Liver (tissue), 9 donors: ENCODE measurements around the gene TMPRSS6. TPM values are rescaled to one million over a fixed set of nuclear protein-coding genes. Genes with fewer than 3 reads are reported as not detected.

Source experiments
- DNase-seq: peaks from one replicate; pipeline ENCODE4 v3.0.0-alpha.2; 2017; ENCODE audit warnings: low spot score
- H3K27ac ChIP-seq, 2 donors: one replicate each; pipeline ENCODE4 v1.7.0; 2013; ENCODE audit warnings: inconsistent platforms in 2 of 2, low read length in 2 of 2, control low read depth in 1 of 2, low read depth in 1 of 2, mild to moderate bottlenecking in 1 of 2
- H3K27me3 ChIP-seq, 4 donors: one replicate each; pipeline versions ENCODE4 v1.6.1 to v1.7.0; 2013; ENCODE audit warnings: low read length in 3 of 4, inconsistent platforms in 1 of 4, mild to moderate bottlenecking in 1 of 4, moderate library complexity in 1 of 4; ENCODE audit not compliant: control insufficient read depth in 4 of 4, insufficient read depth in 4 of 4
- H3K36me3 ChIP-seq, 4 donors: one replicate each; pipeline versions ENCODE4 v1.6.1 to v1.7.0; 2013; ENCODE audit warnings: low read length in 3 of 4, mild to moderate bottlenecking in 3 of 4, low read depth in 1 of 4, moderate library complexity in 1 of 4; ENCODE audit not compliant: control insufficient read depth in 4 of 4, insufficient read depth in 3 of 4
- H3K4me1 ChIP-seq, 4 donors: one replicate each; pipeline versions ENCODE4 v1.6.1 to v1.7.0; 2013; ENCODE audit warnings: low read length in 3 of 4, mild to moderate bottlenecking in 3 of 4, moderate library complexity in 1 of 4; ENCODE audit not compliant: control insufficient read depth in 4 of 4, insufficient read depth in 4 of 4
- H3K4me3 ChIP-seq, 3 donors: one replicate each; pipeline versions ENCODE4 v1.6.1 to v1.7.0; 2013; ENCODE audit warnings: low read length in 3 of 3, control low read depth in 1 of 3, low read depth in 1 of 3, mild to moderate bottlenecking in 1 of 3
- H3K9ac ChIP-seq, 2 donors: one replicate each; pipeline ENCODE4 v1.7.0; 2013; ENCODE audit warnings: low read length in 2 of 2, mild to moderate bottlenecking in 2 of 2, moderate library complexity in 2 of 2, control low read depth in 1 of 2, low read depth in 1 of 2
- H3K9me3 ChIP-seq, 4 donors: one replicate each; pipeline versions ENCODE4 v1.6.1 to v1.7.0; 2013; ENCODE audit warnings: low read length in 3 of 4; ENCODE audit not compliant: control insufficient read depth in 4 of 4
- GABPA ChIP-seq, 2 donors: IDR thresholded peaks in 1 of 2; conservative IDR thresholded peaks in 1 of 2; 2 replicates each; pipeline ENCODE4 v1.6.1; 2016; ENCODE audit warnings: antibody characterized with exemption in 2 of 2, mild to moderate bottlenecking in 1 of 2, moderate library complexity in 1 of 2
- HNF4A ChIP-seq, 2 donors: conservative IDR thresholded peaks; 2 replicates each; pipeline ENCODE4 v1.6.1; 2016; ENCODE audit warnings: antibody characterized with exemption in 2 of 2, mild to moderate bottlenecking in 2 of 2
- HNF4G ChIP-seq: IDR thresholded peaks from 2 replicates; pipeline ENCODE4 v1.6.1; 2016; ENCODE audit warnings: antibody characterized with exemption
- RAD21 ChIP-seq, 2 donors: IDR thresholded peaks; 2 replicates each; pipeline ENCODE4 v1.6.1; 2016; ENCODE audit warnings: antibody characterized with exemption in 2 of 2, mild to moderate bottlenecking in 2 of 2
- RXRA ChIP-seq, 2 donors: IDR thresholded peaks; 2 replicates each; pipeline ENCODE4 v1.6.1; 2017 to 2018; ENCODE audit warnings: antibody characterized with exemption in 2 of 2, mild to moderate bottlenecking in 1 of 2
- SP1 ChIP-seq: IDR thresholded peaks from 2 replicates; pipeline ENCODE4 v1.6.1; 2018; ENCODE audit warnings: antibody characterized with exemption, mild to moderate bottlenecking
- TAF1 ChIP-seq: conservative IDR thresholded peaks from 2 replicates; pipeline ENCODE4 v1.6.1; 2016; ENCODE audit warnings: antibody characterized with exemption, mild to moderate bottlenecking
- YY1 ChIP-seq: IDR thresholded peaks from 2 replicates; pipeline ENCODE4 v1.6.1; 2016; ENCODE audit warnings: antibody characterized with exemption, mild to moderate bottlenecking
- WGBS: extraction: QIAGEN DNeasy Blood & Tissue Kit; methylation state at CpG from one replicate; pipeline ENCODE4 v1.1.7; 2013; 5-methylcytosine and 5-hydroxymethylcytosine counted together
- polyA plus RNA-seq, 2 donors: library from polyadenylated mRNA; stranded (reverse) in 1 of 2; unstranded in 1 of 2; fragments of 200-250 nt in 1 of 2; fragments of >200 nt in 1 of 2; fragmentation: Nextera tagmentation in 1 of 2; extraction: Ambion mirVana in 1 of 2; gene quantifications; one replicate each; pipeline versions ENCODE4 v1.2.1 to v1.2.3, GENCODE V29; 2013 to 2015
- total RNA-seq, 2 donors: library from RNA; depleted of rRNA; stranded (reverse); fragments of >200 nt; gene quantifications; one replicate each; pipeline ENCODE4 v1.2.3, GENCODE V29; 2014
- TF ChIP-seq, protein P1 (sequence below): fragments of 150-350 bp; IDR thresholded peaks from 2 replicates; pipeline ENCODE4 v1.5.1; 2017; ENCODE audit warnings: improper control_type of control experiment, low read depth, low read length; ENCODE audit not compliant: missing input control
- TF ChIP-seq, protein P2 (sequence below): IDR thresholded peaks from 2 replicates; pipeline ENCODE4 v1.6.1; 2016; ENCODE audit warnings: antibody characterized with exemption, mild to moderate bottlenecking
- TF ChIP-seq, protein P3 (sequence below): IDR thresholded peaks from 2 replicates; pipeline ENCODE4 v1.6.1; 2016; ENCODE audit warnings: antibody characterized with exemption
- TF ChIP-seq, protein P4 (sequence below): IDR thresholded peaks from 2 replicates; pipeline ENCODE4 v1.6.1; 2016; ENCODE audit warnings: antibody characterized with exemption
- donor health status: healthy.
- donor health status: healthy.
- donor health status: healthy.
- donor health status: healthy.
- donor health status: healthy.

TMPRSS6 gene
- total and polyA plus RNA-seq, 4 donors = 12.6 to 47.1 (median 39.9) TPM

DNA sequence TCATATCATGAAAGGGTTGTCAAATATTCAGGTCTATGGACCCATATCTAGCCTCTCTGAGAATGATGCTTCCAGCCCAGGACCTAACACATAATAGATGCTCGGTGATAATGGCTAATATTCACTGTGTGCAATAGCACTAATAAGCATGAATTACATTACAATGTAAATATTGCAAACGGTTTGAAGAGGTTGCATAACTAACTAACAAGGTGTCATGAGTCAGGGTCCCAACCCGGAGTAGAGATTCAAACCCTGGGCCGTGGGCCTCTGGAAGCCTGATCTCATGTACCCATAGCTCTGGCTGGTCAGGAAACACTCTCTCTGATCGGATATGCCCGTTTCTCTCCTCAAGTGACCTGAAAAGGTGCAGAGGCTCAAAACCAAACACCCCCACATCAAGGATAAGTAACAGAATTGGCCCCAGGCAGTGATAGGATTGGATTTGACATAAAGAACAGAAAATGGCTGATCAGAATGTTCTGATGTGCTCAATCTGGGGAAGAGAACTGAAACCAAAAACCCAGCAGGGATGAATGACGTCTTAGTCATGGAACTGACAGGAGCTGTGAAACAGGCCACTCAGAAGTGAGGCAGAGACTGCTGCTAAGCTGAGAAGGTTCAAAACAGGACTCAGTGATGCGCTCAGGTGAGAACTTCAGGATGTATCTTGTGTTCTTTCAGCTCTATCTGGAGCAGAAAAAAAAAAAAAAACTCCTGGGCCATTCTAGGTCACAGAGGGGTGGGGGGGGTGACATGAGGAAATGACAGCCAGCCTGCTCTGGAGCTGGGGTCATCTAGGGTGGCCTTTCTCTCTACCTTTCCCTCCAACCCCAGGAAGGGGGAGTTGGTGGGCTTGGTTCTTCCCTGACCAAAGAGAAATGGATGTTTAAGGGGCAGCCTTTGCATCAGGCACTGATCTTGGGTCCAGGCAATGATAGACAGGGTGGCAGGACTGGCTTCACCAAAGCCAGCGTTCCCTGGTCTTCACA is 64.6 kb downstream of the TMPRSS6 start:
- Histone ChIP-seq H3K36me3 (no peaks in the 10 kb centered on the region), H3K27me3 (no peaks in the 10 kb centered on the region), H3K4me1 (peaks cover 8 to 30% (median 26%) of the 10 kb centered on the region in 4 donors), H3K9me3 (no peaks in the 10 kb centered on the region), H3K9ac (no peak overlapping the region), H3K27ac (no peak overlapping the region), H3K4me3 (no peak overlapping the region)
- TF ChIP-seq, protein P1, sequence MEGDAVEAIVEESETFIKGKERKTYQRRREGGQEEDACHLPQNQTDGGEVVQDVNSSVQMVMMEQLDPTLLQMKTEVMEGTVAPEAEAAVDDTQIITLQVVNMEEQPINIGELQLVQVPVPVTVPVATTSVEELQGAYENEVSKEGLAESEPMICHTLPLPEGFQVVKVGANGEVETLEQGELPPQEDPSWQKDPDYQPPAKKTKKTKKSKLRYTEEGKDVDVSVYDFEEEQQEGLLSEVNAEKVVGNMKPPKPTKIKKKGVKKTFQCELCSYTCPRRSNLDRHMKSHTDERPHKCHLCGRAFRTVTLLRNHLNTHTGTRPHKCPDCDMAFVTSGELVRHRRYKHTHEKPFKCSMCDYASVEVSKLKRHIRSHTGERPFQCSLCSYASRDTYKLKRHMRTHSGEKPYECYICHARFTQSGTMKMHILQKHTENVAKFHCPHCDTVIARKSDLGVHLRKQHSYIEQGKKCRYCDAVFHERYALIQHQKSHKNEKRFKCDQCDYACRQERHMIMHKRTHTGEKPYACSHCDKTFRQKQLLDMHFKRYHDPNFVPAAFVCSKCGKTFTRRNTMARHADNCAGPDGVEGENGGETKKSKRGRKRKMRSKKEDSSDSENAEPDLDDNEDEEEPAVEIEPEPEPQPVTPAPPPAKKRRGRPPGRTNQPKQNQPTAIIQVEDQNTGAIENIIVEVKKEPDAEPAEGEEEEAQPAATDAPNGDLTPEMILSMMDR = no peak
- TF ChIP-seq RAD21 (IDR thresholded peaks at IDR 0.05) = no peak
- TF ChIP-seq, protein P2, sequence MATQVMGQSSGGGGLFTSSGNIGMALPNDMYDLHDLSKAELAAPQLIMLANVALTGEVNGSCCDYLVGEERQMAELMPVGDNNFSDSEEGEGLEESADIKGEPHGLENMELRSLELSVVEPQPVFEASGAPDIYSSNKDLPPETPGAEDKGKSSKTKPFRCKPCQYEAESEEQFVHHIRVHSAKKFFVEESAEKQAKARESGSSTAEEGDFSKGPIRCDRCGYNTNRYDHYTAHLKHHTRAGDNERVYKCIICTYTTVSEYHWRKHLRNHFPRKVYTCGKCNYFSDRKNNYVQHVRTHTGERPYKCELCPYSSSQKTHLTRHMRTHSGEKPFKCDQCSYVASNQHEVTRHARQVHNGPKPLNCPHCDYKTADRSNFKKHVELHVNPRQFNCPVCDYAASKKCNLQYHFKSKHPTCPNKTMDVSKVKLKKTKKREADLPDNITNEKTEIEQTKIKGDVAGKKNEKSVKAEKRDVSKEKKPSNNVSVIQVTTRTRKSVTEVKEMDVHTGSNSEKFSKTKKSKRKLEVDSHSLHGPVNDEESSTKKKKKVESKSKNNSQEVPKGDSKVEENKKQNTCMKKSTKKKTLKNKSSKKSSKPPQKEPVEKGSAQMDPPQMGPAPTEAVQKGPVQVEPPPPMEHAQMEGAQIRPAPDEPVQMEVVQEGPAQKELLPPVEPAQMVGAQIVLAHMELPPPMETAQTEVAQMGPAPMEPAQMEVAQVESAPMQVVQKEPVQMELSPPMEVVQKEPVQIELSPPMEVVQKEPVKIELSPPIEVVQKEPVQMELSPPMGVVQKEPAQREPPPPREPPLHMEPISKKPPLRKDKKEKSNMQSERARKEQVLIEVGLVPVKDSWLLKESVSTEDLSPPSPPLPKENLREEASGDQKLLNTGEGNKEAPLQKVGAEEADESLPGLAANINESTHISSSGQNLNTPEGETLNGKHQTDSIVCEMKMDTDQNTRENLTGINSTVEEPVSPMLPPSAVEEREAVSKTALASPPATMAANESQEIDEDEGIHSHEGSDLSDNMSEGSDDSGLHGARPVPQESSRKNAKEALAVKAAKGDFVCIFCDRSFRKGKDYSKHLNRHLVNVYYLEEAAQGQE = no peak
- no peak for DNase-seq
- 61% methylated on average over 9 of the region's 9 CpGs for WGBS

DNA sequence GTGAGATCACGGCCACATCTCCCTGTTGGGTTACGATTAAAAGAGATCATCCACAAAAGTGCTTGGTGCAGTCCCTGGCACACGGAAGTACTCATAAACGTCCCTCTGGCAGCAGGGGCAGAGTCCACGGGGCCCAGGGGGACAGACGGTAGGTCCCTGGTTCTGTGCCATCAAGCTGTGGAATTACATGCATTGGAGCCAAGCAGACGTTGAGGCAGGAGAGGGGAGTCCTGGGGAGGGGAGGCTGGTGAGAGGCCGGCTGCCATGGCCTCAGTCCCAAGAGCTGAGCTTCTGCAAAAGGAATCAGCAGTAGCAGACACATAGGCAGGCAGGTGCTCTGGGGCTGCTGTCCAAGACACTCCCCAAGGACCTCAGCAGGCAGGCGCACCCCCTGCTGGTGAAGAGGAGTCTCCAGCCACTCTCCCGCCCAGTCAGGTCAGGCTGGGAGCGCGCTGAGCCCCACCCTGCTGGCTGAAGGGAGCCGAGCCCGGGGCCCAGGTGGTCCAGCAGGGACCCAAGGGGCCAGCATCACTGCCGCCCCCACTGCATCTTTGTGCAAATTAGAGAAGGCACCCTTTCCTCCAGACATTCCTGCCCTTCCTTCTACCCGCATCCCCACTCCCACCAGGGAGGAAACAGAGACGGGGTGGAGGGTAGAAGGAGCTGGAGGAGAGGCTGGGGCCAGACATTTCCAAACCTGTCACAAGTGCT is 65.5 kb downstream of the TMPRSS6 start:
- H3K27ac ChIP-seq = peak overlapping the region; percentile 19 to 33
- no peaks in the 10 kb centered on the region for H3K27me3 ChIP-seq
- peaks cover 8 to 34% (median 27%) of the 10 kb centered on the region in 4 donors for H3K4me1 ChIP-seq
- TF ChIP-seq GABPA (IDR thresholded peaks at IDR 0.05 in 1 of 2, conservative IDR thresholded peaks at IDR 0.05 in 1 of 2) (no peak), TAF1 (no peak), HNF4A (conservative IDR thresholded peaks at IDR 0.05) (peak; percentile 86 to 91), RXRA (IDR thresholded peaks at IDR 0.05) (peak; percentile 47 to 70), YY1 (peak; percentile 58), HNF4G (peak; percentile 88), SP1 (peak; percentile 87), RAD21 (IDR thresholded peaks at IDR 0.05) (peak; percentile 84 to 86)
- TF ChIP-seq, protein P1 = peak; percentile 69
- TF ChIP-seq, protein P3, sequence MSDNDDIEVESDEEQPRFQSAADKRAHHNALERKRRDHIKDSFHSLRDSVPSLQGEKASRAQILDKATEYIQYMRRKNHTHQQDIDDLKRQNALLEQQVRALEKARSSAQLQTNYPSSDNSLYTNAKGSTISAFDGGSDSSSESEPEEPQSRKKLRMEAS = peak; percentile 68
- TF ChIP-seq, protein P2 = peak; percentile 63
- TF ChIP-seq, protein P4, sequence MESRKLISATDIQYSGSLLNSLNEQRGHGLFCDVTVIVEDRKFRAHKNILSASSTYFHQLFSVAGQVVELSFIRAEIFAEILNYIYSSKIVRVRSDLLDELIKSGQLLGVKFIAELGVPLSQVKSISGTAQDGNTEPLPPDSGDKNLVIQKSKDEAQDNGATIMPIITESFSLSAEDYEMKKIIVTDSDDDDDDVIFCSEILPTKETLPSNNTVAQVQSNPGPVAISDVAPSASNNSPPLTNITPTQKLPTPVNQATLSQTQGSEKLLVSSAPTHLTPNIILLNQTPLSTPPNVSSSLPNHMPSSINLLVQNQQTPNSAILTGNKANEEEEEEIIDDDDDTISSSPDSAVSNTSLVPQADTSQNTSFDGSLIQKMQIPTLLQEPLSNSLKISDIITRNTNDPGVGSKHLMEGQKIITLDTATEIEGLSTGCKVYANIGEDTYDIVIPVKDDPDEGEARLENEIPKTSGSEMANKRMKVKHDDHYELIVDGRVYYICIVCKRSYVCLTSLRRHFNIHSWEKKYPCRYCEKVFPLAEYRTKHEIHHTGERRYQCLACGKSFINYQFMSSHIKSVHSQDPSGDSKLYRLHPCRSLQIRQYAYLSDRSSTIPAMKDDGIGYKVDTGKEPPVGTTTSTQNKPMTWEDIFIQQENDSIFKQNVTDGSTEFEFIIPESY = no peak
- peak overlapping the region in 1 of 2 donors; percentile 26 for H3K9ac ChIP-seq
- DNase-seq = peak; percentile 73
- 30% methylated on average over 17 of the region's 17 CpGs for WGBS
- H3K36me3 ChIP-seq = no peaks in the 10 kb centered on the region
- H3K9me3 ChIP-seq = no peaks in the 10 kb centered on the region
- H3K4me3 ChIP-seq = no peak overlapping the region
